IPS-11a (cell line): ENCODE data around the gene ARPP19.
"Not testable (repeated sequence)": the region's sequence is repeated elsewhere in the genome, so short reads cannot be mapped to it uniquely, and the experiment has no call there.

Source experiments
- H3K4me3 ChIP-seq: one replicate; pipeline ENCODE4 v1.5.1; 2013; ENCODE audit warnings: low read depth, low read length, control low read depth

Gene ARPP19, protein sequence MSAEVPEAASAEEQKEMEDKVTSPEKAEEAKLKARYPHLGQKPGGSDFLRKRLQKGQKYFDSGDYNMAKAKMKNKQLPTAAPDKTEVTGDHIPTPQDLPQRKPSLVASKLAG

DNA sequence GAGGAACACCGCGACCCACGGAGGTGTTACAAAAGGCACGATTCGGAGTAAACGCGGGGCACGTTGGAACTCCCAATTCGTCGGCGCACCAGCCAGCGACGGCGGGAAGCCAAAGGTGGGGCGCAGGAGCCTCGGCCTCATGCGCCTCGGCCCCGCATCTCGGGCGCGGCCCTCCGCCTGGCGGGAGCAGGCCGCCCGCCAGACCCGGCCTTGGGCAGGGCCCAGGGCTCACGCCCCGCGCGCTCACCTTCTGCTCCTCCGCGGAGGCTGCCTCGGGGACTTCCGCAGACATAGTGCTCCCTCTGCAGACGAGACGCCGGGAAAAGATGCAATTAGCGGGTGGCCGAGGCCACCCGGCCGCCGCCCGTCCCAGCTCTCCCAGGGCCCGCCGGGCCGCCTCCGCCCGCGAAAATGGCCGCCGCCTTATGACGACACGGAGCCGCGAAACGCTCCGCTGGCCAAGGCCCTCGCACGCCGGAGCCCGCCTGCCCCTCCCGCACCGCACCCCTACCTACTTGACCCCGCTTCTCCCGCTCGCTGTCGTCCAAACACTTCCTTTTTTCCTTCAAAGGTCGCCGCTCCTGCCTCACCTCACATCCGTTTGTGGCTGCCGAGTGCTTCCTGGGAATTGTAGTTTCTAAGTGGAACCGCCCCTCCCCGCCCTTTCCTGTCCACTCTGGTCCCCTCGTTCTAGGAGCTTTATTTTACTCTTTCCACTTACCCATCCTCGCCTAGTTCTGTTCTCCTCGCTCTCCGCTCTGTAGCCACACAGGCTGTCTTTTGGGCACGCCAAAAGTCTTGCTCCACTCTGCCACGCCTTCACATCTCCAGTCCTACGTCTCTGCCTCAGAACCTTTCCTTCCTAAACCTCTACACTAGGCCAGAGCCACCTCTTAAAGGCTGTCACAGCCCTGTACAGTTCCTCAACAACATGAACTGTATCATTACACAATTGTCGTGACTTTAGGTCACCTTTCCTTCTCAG, at the start of gene ARPP19:
Gene ARPP19 (minus strand): TSS at position 430 of the 985 bp plus-strand sequence. CDS start 138 bp downstream, at position 292.
- peak within 1 kb of the TSS; percentile 75 for H3K4me3 ChIP-seq

DNA sequence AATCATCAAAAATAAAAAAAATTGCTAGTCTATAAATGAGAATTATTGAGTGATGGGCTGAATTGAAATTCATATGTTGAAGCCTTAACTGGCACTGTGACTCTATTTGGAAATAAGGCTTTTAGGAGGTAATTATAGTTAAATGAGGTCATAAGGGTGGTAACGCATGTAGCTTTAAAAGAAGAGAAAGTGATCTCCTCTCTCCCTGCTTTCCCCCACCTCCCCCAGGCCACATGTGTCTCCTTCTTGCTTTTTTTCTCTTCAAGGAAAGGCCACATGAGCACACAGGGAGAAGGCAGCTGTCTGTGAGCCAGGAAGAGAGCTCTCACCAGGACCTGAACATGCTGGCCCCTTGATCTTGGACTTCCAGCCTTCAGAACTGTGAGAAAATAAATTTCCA, 48.2 kb upstream of the ARPP19 start:
- H3K4me3 ChIP-seq = no peak overlapping the region

DNA sequence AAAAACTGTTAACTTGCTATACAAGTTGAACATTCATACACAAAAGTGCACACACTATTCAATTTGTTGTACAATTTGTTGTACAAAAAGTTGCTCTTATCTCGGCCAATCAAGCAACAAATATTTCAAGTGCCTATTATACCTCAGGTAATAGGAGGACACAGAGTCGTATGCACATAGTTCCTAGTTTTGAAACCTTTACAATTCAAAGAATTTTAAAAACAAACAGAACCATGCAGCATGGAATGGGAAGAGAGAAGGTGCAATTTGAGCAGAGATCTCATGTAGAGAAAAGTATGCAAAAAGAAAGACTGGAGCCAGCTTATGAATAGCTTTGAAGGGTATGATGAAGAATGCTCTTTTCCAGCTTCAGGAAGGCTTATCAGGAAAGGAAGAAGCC, 46.5 kb upstream of the ARPP19 start:
- no peak overlapping the region for H3K4me3 ChIP-seq

DNA sequence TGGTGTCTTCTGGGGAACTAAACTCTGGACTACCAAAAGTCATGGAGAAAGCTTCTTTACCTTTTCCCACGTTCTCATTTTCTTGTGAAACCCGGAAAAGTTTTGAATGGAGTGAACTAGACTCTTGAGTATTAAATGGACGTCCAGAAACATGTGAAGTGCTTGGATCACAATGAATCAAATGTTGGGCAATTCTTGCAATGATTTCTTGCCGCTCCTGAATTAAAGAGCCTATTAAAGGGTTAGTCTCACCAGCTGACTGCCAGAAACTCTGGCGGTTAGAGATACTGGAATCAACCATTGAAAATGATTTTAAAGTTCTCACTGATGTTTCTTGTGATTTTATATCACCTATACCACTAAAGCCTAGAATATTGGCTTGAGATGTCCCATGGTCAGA, 40.8 kb upstream of the ARPP19 start:
- no peak overlapping the region for H3K4me3 ChIP-seq

DNA sequence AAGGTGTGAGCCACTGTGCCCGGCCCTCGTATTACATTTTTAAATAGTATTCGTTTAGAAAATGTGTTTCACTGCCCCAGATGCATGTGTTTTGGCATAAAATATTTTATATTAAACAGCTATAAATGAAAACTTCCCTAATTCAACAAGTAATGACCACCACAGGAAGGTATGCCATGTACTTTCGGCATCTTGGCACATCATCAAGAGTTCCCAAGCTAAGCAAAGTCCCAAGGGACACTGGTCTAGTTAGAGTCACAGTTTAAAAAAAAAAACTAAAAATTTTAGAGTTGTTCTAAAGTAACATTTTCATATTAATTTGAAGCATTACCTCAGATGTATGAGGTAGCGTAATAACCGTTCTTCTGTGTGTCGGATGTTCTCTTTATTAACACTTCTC, 15.6 kb upstream of the ARPP19 start:
- H3K4me3 ChIP-seq = no peak overlapping the region

DNA sequence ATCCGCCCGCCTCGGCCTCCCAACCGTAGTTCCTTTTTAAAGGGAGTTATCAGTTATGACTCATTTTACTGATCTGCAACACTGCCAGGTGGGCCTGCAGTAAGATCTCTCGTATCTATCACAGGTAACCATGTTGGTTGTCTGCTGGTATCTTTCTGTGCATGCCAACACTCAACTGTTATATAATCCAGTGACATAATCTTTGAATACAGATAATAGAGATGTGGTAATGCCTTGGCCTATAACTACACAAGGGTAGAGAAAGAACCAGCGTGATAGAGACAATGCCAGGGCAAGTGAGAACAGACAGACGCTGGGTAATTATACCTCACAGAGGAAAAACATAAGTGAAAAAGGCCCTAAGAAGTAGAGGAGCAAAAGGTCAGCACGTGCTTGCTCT, 11.0 kb upstream of the ARPP19 start:
- no peak overlapping the region for H3K4me3 ChIP-seq

DNA sequence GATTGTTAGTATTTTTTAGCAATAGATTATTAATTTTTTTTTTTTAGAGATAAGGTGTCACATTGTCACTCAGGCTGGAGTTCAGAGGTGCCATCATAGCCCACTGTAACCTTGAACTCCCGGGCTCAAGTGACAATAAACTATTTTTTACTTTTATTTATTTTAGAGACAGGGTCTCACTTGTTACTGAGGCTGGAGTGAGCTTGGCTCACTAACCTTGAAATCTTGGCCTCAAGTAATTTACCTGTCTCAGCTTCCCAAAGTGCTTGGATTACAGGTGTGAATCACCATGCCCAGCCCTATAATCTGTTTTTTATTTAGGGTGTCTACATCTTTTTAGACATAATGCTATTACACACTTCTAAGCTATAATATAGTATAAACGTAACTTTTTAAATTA, 7.9 kb upstream of the ARPP19 start:
- H3K4me3 ChIP-seq = no peak overlapping the region

DNA sequence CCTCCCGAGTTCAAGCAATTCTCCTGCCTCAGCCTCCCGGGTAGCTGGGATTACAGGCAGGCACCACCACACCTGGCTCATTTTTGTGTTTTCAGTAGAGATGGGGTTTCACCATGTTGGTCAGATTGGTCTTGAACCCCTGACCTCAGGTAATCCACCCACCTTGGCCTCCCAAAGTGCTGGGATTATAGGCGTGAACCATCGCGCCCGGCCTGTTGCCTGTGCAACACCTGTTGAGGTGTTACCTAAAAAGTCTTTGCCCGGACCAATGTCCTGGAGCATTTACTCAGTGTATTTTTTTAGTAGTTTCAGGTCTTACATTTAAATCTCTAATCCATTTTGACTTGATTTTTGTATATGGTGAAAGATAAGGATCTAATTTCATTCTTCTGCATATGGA, 6.7 kb upstream of the ARPP19 start:
- not testable (repeated sequence) for H3K4me3 ChIP-seq

DNA sequence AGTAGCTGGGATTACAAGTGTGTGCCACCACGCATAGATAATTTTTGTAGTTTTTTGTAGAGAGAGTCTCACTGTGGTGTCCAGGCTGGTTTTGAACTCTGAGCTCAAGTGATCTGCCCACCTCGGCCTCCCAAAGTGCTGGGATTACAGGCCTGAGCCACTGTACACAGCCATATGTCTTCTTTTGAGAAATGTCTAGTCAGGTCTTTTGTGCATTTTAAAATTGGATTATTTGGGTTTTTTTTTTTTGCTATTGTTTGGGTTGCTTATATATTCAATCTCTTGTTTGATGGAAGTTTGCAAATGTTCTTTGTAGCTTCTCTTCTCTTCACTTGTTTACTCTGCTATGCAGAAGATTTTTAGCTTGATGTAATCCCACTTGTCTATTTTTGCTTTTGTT, 6.2 kb upstream of the ARPP19 start:
- H3K4me3 ChIP-seq = no peak overlapping the region

DNA sequence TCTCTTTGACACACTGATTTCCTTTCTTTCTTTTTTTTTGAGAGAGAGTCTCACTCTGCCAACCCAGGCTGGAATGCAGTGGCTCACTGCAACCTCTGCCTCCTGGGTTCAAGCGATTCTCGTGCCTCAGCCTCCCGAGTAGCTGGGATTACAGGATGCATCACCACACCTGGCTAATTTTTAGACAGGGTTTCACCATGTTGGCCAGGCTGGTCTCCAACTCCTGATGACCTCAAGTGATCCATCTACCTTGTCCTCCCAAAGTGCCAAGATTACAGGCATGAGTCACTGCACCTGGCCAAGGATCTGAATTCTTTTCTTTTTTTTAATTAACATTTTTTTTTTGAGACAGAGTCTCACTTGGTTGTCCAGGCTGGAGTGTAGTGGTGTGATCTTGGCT, 5.8 kb upstream of the ARPP19 start:
- not testable (repeated sequence) for H3K4me3 ChIP-seq

DNA sequence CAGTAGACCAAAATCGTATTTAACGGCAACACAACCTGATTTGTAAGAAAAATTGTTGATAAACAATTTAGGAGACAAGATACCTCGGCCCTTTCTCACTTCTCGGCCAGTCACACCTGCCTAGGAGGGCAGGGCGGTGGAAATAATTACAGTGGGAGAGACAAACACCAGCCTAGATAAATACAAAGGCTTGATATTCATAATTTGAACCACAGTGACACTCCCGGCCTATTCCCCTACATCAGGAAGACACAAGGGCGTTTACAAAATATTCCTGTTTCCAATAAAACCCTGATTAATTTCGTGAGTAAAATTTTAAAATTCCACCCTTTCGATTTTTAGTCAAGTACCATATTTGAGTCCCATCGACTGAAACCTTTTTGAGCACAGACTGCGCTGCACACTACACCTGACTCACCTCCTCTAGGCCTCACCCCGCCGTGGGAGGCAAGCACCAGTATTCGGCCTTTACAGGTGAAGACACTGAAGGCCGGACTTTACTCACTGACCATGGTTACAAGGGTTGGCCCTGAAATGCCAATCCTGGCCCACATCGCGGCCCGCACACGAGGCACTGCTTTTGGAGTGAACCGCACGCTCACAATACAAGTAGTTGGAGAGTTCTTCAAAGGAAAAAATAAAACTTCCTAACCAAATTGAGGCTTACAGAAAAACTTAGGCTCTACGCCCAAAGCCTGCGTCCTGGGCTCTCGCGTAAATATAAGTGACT, 794 bp downstream of the ARPP19 start:
- H3K4me3 ChIP-seq = peak overlapping the region; percentile 75

DNA sequence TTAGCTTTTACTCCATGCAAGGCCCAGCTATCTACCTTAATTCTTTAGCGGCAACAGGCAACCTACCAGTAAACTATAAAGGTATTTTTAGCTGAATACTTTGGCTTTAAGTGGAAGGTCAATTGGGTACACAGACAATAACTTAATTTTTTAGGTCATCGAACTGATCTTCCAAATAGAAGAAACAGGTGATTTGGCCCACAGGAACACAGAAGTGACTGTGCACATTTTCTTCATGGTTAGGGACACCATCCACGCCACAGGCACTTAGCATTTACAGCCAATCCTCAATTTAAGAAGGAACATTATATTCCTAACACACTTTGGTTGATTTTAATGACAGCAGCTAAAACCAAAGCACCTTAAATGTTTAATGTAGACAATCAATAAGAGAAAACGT, 1.9 kb downstream of the ARPP19 start:
- peak overlapping the region; percentile 75 for H3K4me3 ChIP-seq

DNA sequence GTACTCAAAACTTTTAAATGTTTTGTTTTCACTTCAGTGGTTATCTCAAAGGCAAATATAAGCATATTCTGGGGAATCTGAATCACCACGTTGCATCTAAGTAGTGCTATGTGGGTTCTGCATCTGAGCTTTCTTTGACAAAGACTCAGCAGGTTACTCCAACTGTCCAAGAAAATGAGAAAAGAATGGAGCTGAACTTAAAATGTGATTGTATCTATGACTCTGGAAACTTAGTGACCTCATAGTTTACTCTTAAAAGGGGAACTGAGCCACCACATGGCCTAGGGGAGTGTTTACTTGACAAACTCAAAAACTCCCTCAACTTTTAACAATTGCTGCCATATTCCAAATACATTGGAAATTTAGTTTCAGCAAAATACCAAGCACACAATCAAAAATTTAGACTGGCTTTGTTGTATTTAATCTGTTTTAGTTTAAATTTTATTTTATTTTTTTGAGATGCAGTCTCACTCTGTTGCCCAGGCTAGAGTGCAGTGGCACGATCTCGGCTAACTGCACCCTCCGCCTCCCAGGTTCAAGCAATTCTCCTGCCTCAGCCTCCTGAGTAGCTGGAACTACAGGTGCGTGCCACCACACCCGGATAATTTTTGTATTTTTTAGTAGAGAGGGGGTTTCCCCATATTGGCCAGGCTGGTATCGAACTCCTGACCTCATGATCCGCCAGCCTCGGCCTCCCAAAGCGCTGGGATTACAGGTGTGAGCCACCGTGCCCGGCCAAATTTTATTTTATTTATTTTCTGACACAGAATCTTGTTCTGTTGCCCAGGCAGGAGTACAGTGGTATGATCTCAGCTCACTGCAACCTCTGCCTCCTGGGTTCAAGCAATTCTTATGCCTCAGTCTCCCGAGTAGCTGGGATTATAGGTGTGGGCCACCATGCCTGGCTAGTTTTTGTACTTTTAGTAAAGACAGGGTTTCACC, 3.1 kb downstream of the ARPP19 start:
- not testable (repeated sequence) for H3K4me3 ChIP-seq

DNA sequence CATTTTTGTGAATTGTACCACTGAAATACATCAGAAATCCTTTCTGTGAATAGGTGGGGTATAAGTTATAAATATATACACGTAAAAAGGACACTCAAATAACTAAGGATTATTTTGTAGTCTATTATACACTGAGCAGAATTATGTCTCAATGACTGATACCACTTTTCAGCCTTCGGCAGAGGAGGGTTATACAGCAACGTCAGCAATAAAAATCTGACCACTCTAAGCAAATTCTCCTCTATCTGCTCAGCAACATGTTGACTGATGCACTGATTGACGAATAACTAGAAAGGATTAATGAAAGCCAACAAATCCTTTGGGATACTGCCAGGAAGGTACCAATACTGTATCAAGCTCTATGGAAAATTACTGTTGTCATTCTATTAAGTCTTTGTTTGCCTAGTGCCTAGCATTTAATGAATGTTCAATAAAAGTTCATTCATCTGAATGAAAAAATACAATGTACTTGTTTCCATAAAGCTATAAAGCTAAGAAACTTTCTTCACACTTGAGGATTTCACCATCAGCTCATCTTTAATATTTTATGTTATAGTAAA, 5.2 kb downstream of the ARPP19 start:
- no peak overlapping the region for H3K4me3 ChIP-seq

DNA sequence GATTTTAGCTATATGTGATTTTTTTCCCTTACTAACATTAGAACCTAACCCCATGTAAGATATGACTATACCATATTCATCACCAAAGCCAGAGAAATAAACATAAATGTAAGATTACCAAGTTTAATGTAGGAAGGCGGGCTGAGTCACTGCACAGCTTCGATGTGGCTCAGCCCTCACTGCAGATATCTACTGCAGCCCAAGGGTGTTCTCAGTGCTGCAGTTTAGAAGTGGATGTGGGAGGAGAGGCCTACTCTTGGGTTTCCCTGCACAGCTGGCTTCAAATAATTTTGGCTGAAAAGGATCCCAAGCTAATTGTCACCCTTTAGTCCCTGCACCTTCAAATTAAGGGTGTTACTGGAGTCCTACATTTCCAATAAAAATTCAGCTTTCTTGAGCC, 9.3 kb downstream of the ARPP19 start:
- H3K4me3 ChIP-seq = no peak overlapping the region

DNA sequence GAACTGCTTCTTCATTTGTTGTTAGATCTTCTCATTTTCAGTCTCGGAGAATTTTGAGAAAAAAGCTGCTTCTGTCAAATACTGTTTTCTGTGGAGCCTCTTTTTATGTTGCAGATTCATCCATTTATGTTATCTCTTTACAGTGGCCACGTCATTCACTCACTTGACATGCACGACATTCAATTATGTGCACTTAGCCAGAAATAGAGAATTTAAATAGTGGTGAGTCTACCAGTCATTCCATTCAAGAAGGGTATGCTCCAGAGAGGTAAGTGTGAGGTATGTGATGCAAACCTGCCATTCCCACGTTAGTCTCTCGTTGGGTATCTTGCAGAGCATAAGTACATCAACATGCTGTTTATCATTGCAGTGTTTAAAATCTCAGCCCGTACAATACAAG, 9.8 kb downstream of the ARPP19 start:
- no peak overlapping the region for H3K4me3 ChIP-seq

DNA sequence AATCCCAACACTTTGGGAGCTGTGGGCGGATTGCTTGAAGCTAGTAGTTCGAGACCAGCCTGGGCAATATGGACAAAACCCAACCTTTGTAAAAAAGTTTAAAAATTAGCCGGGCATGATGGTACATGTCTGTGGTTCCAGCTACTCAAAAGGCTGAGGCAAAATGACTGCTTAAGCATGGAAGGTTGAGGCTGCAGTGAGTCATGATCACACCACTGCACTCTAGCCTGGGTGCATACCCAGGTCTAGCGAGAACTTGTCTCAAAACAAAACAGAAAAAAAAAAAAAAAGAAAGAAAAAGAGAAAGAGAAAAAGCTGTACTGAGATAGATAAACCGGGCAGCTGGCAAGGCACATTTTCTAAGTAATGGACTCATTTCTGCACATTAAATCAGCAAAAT, 10.6 kb downstream of the ARPP19 start:
- no peak overlapping the region for H3K4me3 ChIP-seq

DNA sequence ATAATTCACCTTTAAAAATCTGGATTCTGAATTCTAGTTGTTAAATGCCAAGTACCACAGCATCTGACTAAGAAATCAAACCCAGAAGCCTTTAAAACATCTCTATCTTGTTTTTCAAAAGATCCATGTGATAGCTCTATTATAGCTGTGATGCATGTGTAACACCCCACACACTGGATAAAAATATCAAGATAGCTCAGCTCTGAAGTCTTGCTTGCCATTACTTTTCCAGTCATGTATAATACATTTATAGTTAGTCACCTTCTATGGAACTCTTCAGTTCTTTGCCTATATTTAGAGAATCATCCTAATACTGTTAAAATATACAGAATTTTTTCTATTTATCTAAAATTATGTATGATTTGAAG, 11.6 kb downstream of the ARPP19 start:
- H3K4me3 ChIP-seq = no peak overlapping the region

DNA sequence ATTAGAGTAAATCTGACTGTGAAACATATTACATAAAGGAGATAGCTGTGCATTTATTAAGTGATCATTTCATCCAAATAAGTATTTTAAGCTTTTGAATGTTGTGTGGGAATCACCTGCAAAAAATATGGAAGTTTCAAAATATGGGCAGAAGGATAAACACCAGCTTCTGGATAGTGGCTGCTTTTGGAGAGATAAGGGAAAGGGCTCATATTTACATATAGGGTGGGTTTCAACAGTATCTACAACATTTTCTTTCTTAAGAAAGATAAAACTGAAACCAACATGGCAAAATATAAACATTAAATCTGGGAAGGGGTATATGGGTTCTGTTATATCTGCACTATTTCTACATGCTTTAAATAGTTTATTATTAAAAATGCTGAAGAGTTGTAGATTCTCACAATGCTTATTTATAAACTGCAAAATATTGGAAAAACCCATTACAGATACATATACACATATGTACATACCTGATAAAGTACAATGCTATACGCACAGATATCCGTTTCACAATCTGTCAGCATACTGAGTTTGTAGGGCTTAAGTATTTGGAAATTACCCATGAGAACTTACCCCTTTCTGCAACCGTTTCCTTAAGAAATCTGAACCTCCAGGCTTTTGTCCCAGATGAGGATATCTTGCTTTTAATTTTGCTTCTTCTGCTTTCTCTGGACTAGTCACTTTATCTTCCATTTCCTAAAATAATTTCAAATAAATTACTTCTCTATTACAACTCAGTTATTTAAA, 12.1 kb downstream of the ARPP19 start:
- H3K4me3 ChIP-seq = no peak overlapping the region

DNA sequence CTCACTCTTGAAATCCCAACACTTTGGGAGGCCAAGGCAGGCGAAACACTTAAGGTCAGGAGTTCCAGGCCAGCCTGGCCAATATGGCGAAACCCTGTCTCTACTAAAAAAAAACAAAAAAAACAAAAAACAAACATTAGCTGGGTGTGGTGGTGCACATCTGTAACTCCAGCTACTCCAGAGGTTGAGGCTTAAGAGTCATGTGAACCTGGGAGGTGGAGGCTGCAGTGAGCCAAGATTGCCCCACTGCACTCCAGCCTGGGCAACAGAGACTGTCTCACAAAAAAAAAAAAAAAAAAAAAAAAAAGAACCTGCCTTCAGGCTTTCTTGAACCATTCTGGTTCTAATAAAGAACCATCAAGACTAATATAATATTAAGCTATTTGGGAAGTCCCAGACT, 16.5 kb downstream of the ARPP19 start:
- H3K4me3 ChIP-seq = no peak overlapping the region
